ENCODE data around the gene SFTPD.
"Not testable (repeated sequence)": the region's sequence is repeated elsewhere in the genome, so short reads cannot be mapped to it uniquely, and the experiment has no call there.

The SFTPD gene

DNA sequence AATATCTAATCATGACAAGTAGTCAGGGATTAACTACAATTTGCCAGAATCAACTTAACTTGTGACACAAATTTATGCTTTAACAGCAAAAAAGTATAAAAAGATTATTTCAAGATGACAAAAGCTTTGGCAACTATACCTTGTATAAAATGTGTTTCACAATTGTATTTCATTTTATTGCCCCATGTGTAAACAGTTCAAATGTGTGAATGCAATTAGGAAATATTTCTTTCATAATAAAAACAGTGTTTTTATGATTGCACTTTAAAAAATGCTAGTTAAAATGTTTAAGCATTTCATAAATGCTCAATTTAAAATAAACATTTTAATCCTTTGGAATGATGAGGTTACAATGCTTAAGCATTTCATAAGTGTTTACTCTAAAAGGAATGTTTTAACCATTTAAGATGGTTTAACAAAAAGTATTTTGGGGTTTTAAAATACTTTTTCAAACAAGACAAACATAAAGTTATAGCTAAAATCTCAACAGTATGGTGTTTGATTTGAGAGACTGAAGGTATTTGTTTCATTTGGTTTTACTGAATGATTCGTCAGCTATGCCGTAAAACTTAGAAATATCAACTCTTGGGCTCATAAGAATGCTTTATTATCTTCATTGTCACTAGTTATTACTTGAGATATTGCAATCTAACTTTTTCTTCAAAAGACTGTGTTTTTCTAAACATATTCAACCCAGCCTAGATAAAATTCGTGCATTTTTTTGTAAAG is 50.1 kb downstream of the SFTPD start:
- Histone ChIP-seq H3K9ac (ENCODE audit: low read length) (no peak overlapping the region), H3K27ac (ENCODE audit: low read length) (no peak overlapping the region), H3F3A (ENCODE audit: insufficient read depth, low read length) (no peaks in the 10 kb centered on the region), H2AFZ (ENCODE audit: low read length) (no peak overlapping the region), H3K36me3 (replicated peaks; ENCODE audit: insufficient read depth, low read length) (no peaks in the 10 kb centered on the region), H3K9me3 (replicated peaks; ENCODE audit: insufficient read depth, low read length) (no peaks in the 10 kb centered on the region), H3K4me2 (ENCODE audit: low read depth, low read length) (no peak overlapping the region), H3K4me1 (ENCODE audit: low read length) (no peaks in the 10 kb centered on the region), H3K27me3 (replicated peaks; ENCODE audit: insufficient read depth, low read length) (no peaks in the 10 kb centered on the region), H4K20me1 (ENCODE audit: insufficient read depth, low read length) (no peaks in the 10 kb centered on the region), H3K9me2 (replicated peaks; ENCODE audit: insufficient read depth, low read length) (no peaks in the 10 kb centered on the region), H3K4me3 (ENCODE audit: low read length) (no peak overlapping the region), H3K79me2 (ENCODE audit: low read length) (no peaks in the 10 kb centered on the region)
- DNase-seq: no peak
- TF ChIP-seq EZH2phosphoT487 (IDR thresholded peaks at IDR 0.05; ENCODE audit: low read length) (no peak), EZH2 (optimal IDR thresholded peaks at IDR 0.05; ENCODE audit: low read depth, low read length) (no peak)
- TF ChIP-seq, protein P1, sequence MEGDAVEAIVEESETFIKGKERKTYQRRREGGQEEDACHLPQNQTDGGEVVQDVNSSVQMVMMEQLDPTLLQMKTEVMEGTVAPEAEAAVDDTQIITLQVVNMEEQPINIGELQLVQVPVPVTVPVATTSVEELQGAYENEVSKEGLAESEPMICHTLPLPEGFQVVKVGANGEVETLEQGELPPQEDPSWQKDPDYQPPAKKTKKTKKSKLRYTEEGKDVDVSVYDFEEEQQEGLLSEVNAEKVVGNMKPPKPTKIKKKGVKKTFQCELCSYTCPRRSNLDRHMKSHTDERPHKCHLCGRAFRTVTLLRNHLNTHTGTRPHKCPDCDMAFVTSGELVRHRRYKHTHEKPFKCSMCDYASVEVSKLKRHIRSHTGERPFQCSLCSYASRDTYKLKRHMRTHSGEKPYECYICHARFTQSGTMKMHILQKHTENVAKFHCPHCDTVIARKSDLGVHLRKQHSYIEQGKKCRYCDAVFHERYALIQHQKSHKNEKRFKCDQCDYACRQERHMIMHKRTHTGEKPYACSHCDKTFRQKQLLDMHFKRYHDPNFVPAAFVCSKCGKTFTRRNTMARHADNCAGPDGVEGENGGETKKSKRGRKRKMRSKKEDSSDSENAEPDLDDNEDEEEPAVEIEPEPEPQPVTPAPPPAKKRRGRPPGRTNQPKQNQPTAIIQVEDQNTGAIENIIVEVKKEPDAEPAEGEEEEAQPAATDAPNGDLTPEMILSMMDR (IDR thresholded peaks at IDR 0.05; ENCODE audit: low read length): no peak

DNA sequence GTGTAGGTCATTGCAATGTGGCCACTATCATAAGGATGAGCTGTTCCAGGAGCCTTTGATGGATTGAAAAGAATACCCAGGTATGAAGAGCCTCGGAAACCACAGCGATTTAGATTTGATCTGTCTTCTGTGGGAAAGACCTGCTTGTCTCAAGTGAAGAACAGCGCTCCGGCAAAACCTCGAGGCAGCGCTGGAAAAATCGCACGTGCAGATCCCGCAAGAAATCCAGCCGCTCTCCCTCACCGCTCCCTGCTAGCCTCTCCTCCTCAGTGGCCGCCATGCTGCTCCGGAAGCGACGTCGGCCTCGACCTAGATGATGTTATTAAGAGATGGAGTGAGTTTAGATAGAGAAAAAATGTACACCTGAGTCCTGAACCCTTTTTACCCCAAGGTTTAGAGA is 56.0 kb downstream of the SFTPD start:
- DNase-seq; H3K4me3 ChIP-seq (ENCODE audit: low read length); H3K36me3 ChIP-seq (replicated peaks; ENCODE audit: insufficient read depth, low read length); H3F3A ChIP-seq (ENCODE audit: insufficient read depth, low read length); H2AFZ ChIP-seq (ENCODE audit: low read length); H3K9ac ChIP-seq (ENCODE audit: low read length); H3K9me2 ChIP-seq (replicated peaks; ENCODE audit: insufficient read depth, low read length); H3K79me2 ChIP-seq (ENCODE audit: low read length); H3K9me3 ChIP-seq (replicated peaks; ENCODE audit: insufficient read depth, low read length); H3K27ac ChIP-seq (ENCODE audit: low read length); H3K4me2 ChIP-seq (ENCODE audit: low read depth, low read length); H3K4me1 ChIP-seq (ENCODE audit: low read length); H3K27me3 ChIP-seq (replicated peaks; ENCODE audit: insufficient read depth, low read length); H4K20me1 ChIP-seq (ENCODE audit: insufficient read depth, low read length): not testable (repeated sequence)

DNA sequence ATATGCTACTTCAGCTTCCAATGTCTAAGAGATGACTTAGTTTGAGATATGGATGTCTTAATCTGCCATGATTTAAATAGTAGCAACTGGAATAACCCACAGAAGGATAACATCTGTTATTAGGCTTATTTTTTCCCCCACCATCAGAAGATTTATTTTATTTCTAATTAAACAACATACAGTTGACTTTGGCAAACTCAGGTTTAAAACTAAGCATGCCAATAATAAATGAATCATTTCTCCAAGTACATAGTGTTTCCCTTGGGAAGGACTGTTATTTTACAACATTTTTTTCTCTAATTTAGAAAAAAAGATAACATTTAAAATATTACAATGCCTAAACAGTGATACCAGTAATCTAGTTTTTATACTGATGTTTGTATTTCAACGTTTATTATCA is 58.4 kb downstream of the SFTPD start:
- H3K4me1 ChIP-seq (ENCODE audit: low read length): 0 out of 2 replicates have a peak, but pooled peaks cover 4% of the 10 kb centered on the region
- no peak for DNase-seq
- no peaks in the 10 kb centered on the region for H3F3A ChIP-seq (ENCODE audit: insufficient read depth, low read length)
- H4K20me1 ChIP-seq (ENCODE audit: insufficient read depth, low read length): no peaks in the 10 kb centered on the region
- H3K4me2 ChIP-seq (ENCODE audit: low read depth, low read length): no peak overlapping the region
- no peaks in the 10 kb centered on the region for H3K9me3 ChIP-seq (replicated peaks; ENCODE audit: insufficient read depth, low read length)
- no peak overlapping the region for H3K4me3 ChIP-seq (ENCODE audit: low read length)
- no peaks in the 10 kb centered on the region for H3K27me3 ChIP-seq (replicated peaks; ENCODE audit: insufficient read depth, low read length)
- no peak for TF ChIP-seq EZH2phosphoT487 (IDR thresholded peaks at IDR 0.05; ENCODE audit: low read length)
- TF ChIP-seq, protein P1 (IDR thresholded peaks at IDR 0.05; ENCODE audit: low read length): no peak
- no peak for TF ChIP-seq EZH2 (optimal IDR thresholded peaks at IDR 0.05; ENCODE audit: low read depth, low read length)
- no peaks in the 10 kb centered on the region for H3K9me2 ChIP-seq (replicated peaks; ENCODE audit: insufficient read depth, low read length)
- H3K27ac ChIP-seq (ENCODE audit: low read length): no peak overlapping the region
- no peak overlapping the region for H3K9ac ChIP-seq (ENCODE audit: low read length)
- H3K36me3 ChIP-seq (replicated peaks; ENCODE audit: insufficient read depth, low read length): no peaks in the 10 kb centered on the region
- no peaks in the 10 kb centered on the region for H3K79me2 ChIP-seq (ENCODE audit: low read length)
- no peak overlapping the region for H2AFZ ChIP-seq (ENCODE audit: low read length)

DNA sequence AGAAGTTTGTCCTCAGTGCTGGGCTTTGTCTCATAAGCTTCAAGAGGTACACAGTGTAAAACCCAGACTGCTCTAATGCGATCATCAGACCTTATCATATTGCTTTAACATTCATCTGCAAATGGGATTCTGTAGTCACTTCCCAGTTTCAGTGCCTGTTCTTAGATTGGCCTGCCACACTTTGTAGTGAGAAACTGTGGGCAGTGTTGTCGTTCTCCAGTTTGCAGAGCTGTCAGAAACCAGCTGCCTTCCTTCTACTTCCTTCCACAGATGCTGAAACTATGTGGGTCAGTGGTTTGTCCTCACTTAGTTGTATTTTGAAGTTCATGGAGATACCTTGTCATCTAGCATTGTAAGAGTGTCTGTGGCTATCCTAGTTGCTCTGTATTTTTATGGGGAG is 59.9 kb downstream of the SFTPD start:
- not testable (repeated sequence) for H3K9me2 ChIP-seq (replicated peaks; ENCODE audit: insufficient read depth, low read length); H3K9ac ChIP-seq (ENCODE audit: low read length); H3K4me1 ChIP-seq (ENCODE audit: low read length); H3K79me2 ChIP-seq (ENCODE audit: low read length); H2AFZ ChIP-seq (ENCODE audit: low read length); H3K36me3 ChIP-seq (replicated peaks; ENCODE audit: insufficient read depth, low read length); H3K27ac ChIP-seq (ENCODE audit: low read length); H3F3A ChIP-seq (ENCODE audit: insufficient read depth, low read length); H4K20me1 ChIP-seq (ENCODE audit: insufficient read depth, low read length); H3K9me3 ChIP-seq (replicated peaks; ENCODE audit: insufficient read depth, low read length); H3K4me3 ChIP-seq (ENCODE audit: low read length); H3K27me3 ChIP-seq (replicated peaks; ENCODE audit: insufficient read depth, low read length)
- peak; percentile 59 for DNase-seq
- peak overlapping the region; percentile 1; the same call in 1 of the 2 replicates for H3K4me2 ChIP-seq (ENCODE audit: low read depth, low read length)
